HG02759 (cell line): Measurements from ENCODE around the gene AGPAT3.

Source experiments
- ATAC-seq: cut with Tn5 transposase; IDR thresholded peaks from one replicate; pipeline ENCODE4 v1.9.1; 2021; ENCODE audit warnings: mild to moderate bottlenecking, moderate library complexity; ENCODE audit not compliant: unreplicated experiment

AGPAT3 gene

GRCh38 chr21:43988506-43989230 is 123.6 kb downstream of the AGPAT3 start:
- no peak for ATAC-seq

DNA sequence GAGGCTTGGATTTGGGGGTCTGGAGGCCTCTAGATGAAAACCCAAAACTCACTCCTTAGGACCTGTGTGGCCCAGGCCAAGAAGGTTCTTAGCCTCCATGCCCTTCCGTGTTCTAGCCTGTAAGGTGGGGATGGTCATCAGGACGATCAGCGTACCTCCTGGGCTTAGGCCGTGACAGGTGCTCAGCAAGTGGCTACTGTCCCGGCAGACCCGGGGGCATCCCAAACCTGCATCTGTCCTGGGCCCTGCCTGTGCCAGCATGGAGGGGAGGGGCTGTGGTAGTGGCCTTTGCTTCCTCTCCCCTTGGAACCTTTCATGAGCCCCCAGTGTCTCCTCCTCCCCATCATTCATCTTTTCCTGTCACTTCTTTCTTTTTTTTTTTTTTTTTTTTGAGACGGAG is 124.4 kb downstream of the AGPAT3 start:
- no peak for ATAC-seq

DNA sequence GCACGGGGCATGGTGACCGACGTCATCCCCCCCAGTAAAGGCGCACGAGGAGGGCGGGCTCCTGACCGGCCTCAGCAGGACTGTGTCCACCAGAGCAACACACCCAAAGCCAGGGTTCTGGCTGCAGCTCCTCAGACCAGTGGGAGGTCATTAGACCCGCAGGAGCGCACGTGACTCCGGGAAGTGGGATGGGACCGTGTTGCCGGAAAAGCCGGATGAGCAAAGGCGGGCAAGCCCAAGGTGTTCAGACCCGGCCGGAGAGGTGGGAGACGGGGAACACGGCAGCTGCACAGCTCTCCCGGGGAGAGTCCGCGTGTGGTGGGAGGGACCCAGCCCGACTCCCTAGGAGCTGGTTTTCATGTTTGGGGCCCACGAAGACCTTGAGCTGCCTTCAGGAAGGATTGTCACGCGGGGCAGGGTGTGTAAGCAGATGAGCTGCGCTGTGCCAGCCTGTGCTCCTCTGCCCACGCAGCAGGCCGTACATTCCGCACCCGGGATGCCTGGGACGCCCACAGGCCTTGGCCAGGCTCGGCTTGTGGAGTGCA is 126.5 kb downstream of the AGPAT3 start:
- no peak for ATAC-seq

- ATAC-seq, result no peak
Observed at GRCh38 chr21:43992121-43992520, 127.1 kb downstream of the AGPAT3 start.

DNA sequence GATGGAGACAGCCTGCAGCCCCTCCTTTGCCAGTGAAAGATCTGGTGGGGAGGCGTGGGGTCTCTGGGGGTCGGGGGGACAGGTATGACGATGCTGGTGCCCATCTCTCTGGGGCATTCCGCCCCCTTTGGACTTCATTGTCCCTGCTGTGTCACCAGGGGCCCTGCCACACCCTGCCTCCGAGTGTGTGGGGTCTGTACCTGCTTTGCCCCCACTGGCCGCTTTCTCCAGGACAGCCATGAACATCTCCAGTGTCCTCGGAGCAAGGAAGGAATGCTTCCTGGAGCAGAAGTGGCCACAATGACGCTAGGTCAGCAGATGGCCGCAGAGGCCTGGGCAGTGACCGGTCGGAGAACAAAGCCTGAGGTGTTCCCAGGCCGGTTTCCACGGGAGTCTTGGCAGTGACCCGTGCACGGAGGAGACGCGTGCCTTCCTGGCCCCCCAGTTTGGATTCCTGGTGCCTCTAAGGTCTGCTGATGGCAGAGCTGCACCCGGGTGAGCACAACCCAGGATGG is 128.5 kb downstream of the AGPAT3 start:
- no peak for ATAC-seq

GRCh38 chr21:43994085-43994484 is 129.1 kb downstream of the AGPAT3 start:
- ATAC-seq, result no peak

DNA sequence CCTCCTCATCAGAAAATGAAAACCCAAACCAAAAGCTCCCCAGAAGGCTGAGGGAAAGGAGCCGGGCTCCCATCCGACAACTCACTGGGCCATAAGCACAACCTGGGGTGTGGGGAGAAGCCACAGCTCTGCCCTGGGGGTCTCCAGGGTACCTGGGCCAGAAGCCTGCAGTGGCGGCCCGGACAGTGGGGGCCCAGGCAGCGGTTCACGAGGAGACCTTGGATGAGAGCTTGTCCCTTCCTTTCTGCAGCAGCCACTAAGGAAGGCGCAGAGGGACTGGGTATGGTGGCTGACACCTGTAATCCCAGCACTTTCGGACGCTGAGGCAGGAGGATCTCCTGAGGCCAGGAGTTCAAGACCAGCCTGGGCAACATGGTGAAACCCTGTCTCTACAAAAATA is 129.6 kb downstream of the AGPAT3 start:
- ATAC-seq, result no peak

DNA sequence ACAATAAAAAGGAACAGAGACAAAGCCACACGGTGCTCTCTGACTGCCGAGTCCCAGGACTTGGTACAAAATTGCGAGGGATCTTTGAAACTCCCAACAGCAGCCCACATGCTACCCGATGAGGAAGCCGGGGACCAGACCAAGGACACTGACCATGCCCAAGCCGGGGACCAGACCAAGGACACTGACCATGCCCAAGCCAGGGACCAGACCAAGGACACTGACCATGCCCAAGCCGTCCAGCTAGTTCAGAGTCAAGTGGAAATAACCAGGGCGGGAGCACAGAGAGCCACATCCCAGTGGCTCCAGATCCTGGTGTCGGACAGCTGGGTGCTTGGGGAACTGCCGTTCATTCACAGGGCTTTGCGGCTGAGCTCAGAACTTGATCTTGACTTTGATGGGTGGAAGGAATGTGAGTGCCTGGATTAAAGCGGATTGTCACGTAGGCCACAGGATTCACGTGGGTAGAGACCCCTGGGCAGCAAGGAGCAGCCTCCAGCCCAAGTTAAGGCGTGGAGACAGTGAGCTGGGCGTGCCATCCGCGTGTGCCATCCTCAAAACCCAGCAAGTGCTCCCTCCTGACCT is 130.6 kb downstream of the AGPAT3 start:
- no peak for ATAC-seq

DNA sequence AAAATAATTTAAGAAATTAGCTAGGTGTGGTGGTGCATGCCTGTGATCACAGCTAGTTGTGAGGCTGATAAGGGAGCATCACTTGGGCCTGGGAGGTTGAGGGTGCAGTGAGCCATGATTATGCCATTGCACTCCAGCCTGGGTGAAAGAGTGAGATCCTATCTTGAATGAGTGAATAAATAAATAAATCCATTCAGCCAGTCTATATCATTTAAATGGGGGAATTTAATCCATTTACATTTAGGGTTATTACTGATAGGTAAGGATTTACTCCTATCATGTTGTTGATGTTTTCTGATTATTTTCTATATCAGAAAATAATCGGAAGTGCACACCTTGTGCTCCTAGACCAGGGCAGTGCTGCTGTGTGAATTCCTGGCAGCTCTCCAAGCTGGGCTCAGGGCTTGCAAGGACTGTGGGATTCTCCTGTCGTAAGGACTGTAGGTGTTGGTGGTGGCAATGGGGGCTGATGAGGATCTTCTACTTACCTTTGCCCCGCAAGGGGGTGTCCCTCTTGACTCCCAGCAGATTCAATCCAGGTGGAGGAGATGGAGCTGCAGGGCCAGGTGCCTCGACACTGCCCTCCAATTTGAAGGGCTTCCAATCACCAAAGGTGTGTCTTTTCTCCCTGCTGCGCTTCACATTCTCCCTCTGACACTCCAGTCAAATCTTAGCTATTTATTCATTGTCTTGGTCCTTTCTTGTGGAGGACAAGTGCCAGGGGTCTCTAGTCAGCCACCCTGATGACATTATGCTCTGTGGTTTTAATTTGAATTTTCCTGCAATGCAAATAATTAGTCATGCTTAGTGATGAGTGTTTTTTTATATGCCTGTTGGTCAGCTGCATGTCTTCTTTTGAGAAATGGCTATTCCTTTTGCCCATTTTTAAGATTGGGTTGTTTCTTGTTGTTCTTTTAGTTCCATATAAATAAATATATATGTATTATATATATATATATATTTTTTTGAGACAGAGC is 133.0 kb downstream of the AGPAT3 start:
- ATAC-seq, result no peak

GRCh38 chr21:44000360-44000759 is 135.3 kb downstream of the AGPAT3 start:
- ATAC-seq, result no peak

DNA sequence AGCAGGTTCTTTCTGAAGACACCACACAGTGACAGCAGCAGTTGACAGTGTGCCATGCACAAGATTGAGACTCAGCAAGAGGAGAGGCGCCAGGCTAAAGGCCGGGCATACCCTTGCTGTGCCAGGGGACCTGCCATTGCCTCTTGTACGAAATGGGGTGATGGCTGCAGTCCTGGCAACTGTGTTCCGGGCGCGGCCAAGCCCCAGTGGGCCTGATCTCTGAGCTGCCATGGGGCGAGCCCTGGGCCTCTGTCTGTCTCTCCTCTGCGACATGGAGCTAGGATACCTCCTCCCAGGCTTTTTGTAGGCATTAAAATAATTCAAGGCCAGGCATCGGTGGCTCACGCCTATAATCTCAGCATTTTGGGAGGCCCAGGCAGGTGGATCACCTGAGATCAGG is 137.5 kb downstream of the AGPAT3 start:
- no peak for ATAC-seq

- no peak for ATAC-seq
Observed at GRCh38 chr21:44003307-44003966, 138.4 kb downstream of the AGPAT3 start.

DNA sequence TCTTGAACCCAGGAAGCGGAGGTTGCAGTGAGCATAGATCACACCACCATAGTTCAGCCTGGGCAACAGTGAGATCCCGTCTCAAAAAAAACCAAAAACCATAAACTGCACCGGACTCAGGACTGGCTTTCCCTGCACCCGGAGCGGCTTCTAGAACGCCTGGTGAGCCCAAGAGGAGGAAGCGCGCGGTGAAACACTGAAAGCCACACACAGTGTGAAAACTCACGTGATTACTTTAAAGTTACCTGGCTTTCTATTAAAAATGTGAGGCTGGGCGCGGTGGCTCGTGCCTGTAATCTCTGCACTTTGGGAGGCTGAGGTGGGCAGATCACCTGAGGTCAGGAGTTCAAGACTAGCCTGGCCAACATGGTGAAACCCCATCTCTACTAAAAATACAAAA is 140.0 kb downstream of the AGPAT3 start:
- no peak for ATAC-seq

- ATAC-seq, result no peak
Observed at GRCh38 chr21:44005593-44005992, 140.6 kb downstream of the AGPAT3 start.

GRCh38 chr21:44006017-44006619 is 141.1 kb downstream of the AGPAT3 start:
- no peak for ATAC-seq

- no peak for ATAC-seq
Observed at GRCh38 chr21:44006656-44007055, 141.6 kb downstream of the AGPAT3 start.

GRCh38 chr21:44010429-44010828 is 145.4 kb downstream of the AGPAT3 start:
- no peak for ATAC-seq

GRCh38 chr21:44011123-44011522 is 146.1 kb downstream of the AGPAT3 start:
- no peak for ATAC-seq

DNA sequence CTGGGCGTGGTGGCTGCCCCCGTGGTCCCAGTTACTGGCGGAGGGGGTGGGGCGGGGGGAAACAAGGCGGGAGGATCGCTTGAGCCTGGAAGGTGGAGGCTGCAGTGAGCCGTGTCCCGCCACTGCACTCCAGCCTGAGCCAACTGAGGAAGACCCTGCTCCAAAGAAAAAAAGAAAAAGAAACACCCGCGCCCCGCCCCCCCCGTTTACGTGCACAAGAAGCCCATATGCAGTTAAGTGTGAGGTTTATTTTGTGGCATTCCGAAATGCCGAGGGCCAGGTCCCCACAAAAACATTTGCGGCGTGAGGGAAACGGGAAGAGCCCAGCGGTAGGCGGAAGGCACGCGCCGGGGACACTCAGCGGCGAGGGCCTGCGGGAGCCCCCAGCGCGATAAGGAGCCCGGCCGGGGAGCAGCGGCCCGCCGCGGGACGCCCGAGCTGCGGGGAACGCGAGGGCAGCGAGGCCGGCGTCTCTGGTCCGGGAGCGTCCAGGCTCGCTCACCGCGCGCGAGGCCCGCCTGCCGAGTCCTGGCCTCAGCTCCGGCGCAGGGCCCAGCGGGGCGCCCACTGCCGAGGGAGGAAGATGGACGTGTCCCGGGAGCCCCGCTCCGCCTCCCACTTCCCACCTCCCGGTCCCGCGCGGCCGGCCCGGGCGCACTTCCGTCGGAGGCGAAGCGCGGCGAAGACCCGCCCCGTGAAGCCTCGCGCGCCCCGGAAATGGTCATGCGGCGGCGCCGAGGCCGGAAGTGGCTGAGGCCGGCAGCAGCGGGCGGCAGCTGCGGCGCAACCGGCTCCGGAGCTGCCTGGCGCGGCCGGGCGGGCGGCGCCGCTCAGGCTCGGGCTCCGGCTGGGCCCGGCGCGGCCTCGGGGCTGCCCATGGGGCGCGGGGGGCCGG is 146.8 kb downstream of the AGPAT3 start, which contains the start of gene TRAPPC10:
Gene TRAPPC10 (plus strand): TSS at position 731 of the 895 bp plus-strand sequence. CDS start 185 bp downstream, outside the sequence.
- ATAC-seq, result peak; percentile 76
